GM19438 (cell line): ENCODE data around the gene ZNF678.

Experiments
- ATAC-seq: cut with Tn5 transposase; IDR thresholded peaks from one replicate; pipeline ENCODE4 v1.9.1; 2021; ENCODE audit warnings: low read depth; ENCODE audit not compliant: unreplicated experiment

Gene ZNF678

GRCh38 chr1:227563324-227564201, at the start of gene ZNF678:
TSS of gene ZNF678 (plus strand) at chr1:227563556. CDS start at chr1:227650992, 87,436 bp downstream.
- peak; percentile 96 for ATAC-seq

- no peak for ATAC-seq
Observed at GRCh38 chr1:227518876-227519275, 44.5 kb upstream of the ZNF678 start.

DNA sequence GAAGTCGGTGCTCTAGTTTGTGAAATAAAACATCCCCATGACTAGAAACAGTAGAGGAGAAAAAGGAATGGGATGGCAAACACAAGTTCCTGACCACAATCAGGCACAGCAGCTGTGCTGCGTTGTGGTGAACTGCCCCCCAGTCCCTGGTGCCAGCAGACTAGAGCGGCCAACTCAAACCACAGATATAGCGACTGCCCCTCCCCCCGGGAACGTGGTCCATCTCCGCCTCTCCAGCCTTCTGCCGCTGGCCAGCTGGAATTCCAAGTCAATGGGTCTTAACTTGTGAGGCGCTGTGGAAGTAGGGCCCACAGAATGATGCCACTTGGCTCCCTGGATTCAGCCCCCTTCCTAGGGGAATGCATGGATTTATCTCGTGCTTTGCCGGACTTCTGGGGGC, 41.6 kb upstream of the ZNF678 start:
- ATAC-seq = no peak

DNA sequence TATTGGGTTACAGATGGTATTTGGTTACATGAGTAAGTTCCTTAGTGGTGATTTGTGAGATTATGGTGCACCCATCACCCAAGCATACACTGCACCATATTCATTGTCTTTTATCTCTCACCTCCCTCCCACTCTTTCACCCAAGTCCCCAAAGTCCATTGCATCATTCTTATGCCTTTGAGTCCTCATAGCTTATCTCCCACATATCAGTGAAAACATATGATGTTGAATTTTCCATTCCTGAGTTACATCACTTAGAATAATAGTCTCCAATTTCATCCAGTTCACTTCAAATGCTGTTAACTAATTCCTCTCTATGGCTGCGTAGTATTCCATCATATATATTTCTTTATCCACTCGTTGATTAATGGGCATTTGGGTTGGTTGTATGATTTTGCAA, 36.8 kb upstream of the ZNF678 start:
- ATAC-seq = no peak

DNA sequence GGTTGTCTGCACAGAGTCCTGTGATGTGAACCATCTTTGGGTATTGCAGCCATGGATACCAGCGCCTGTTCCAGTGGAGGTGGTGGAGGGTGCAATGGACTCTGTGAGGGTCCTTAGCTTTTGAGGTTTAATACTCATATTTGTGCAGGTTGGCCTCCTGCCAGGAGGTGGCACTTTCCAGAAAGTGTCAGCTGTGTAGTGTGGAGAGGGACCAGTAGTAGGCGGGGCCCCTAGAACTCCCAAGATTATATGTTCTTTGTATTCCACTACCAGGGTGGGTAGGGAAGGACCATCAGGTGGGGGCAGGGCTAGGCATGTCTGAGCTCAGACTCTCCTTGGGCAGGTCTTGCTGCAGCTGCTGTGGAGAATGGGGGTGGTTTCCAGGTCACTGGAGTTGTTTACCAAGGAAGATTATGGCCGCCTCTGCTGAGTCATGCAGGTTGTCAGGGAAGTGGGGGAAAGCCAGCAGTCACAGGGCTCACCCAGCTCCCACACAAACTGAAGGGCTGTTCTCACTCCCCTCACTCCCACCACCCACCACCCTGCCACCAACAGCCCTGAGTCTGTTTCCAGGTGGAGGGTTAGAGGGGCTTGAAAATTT, 31.2 kb upstream of the ZNF678 start:
- ATAC-seq = no peak

- no peak for ATAC-seq
Observed at GRCh38 chr1:227540170-227541098, 22.9 kb upstream of the ZNF678 start.

DNA sequence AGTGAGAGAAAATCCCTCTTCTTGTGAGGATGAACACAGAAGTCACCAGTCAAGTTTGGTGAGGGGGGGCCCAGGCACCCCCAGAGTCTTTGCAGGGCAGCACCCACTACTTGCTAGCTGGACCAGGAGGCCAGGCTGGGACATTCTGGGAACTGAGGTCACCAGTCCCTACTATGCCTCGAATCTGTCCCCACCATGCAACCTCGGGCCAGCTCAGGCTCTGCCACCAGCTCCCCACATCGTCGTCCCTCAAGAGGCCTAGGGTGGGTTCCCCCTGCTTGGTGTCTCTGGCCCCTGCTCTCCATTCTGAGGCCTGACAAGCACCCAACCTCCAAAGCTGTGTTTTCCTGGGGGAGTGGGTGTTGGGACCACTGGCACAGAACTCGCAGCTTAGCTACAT, 22.2 kb upstream of the ZNF678 start:
- ATAC-seq = no peak

GRCh38 chr1:227541796-227542152, 21.6 kb upstream of the ZNF678 start:
- peak; percentile 25 for ATAC-seq

GRCh38 chr1:227542153-227543120, 20.9 kb upstream of the ZNF678 start:
- ATAC-seq = peak; percentile 87

GRCh38 chr1:227543283-227544066, 19.9 kb upstream of the ZNF678 start:
- ATAC-seq = no peak

GRCh38 chr1:227544067-227545050, 19.0 kb upstream of the ZNF678 start:
- no peak for ATAC-seq

DNA sequence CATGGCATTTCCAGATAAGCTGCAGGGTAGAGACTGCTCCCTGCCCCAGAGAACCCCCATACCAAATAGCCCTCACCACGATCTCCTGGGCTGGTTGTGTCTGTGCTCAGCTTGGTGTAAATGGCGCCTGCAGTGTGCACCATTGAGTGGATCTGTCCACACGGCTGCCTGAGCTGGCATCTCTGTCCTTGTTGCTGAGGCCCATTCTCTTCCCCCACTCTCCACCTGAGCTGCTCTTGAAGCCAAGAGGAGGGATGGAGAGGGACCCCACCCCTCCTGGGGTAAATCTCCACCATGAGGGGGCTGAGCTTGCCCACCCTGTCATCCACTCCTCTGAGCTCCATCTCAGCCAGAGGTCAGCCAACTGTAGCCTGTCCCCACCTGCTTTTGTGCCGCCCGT, 18.0 kb upstream of the ZNF678 start:
- no peak for ATAC-seq

GRCh38 chr1:227546059-227546458, 17.3 kb upstream of the ZNF678 start:
- no peak for ATAC-seq

- ATAC-seq = no peak
Observed at GRCh38 chr1:227546598-227547309, 16.6 kb upstream of the ZNF678 start.

GRCh38 chr1:227547310-227548118, 15.8 kb upstream of the ZNF678 start:
- no peak for ATAC-seq

GRCh38 chr1:227548119-227548397, 15.3 kb upstream of the ZNF678 start:
- ATAC-seq = no peak

GRCh38 chr1:227548448-227548847, 14.9 kb upstream of the ZNF678 start:
- ATAC-seq = no peak
